Thyroid gland (tissue), 4 donors: ENCODE data around the gene CFAP44.

Experiments used
- CTCF ChIP-seq, 6 experiments: fragments of 200-600 bp in 3 of 6; fragments of 450-650 bp in 3 of 6; sonication (generic) in 3 of 6; IDR thresholded peaks; one replicate each; pipeline ENCODE4 v1.5.1; 2016 to 2019; ENCODE audit warnings: antibody characterized with exemption in 6 of 6, mild to moderate bottlenecking in 2 of 6, inconsistent platforms in 1 of 6, moderate library complexity in 1 of 6
- POLR2A ChIP-seq, 2 donors: fragments of 450-650 bp; IDR thresholded peaks; one replicate each; pipeline ENCODE4 v1.6.1; 2017; ENCODE audit warnings: antibody characterized with exemption in 2 of 2, mild to moderate bottlenecking in 2 of 2, moderate library complexity in 1 of 2

- no peak for TF ChIP-seq POLR2A (IDR thresholded peaks at IDR 0.05)
- TF ChIP-seq CTCF (IDR thresholded peaks at IDR 0.05): no peak
Measured at GRCh38 chr3:113421082-113421481, 20.2 kb downstream of the CFAP44 start.
